ENCODE data around the gene PTDSS2.

Gene PTDSS2

GRCh38 chr11:488579-488978 is 38.5 kb downstream of the PTDSS2 start:
- DNase-seq (ENCODE audit: low read depth in 1 of 2, low spot score in 1 of 2), result no peak

GRCh38 chr11:488992-489391 is 38.9 kb downstream of the PTDSS2 start:
- no peak for DNase-seq (ENCODE audit: low read depth in 1 of 2, low spot score in 1 of 2)

- DNase-seq (ENCODE audit: low read depth in 1 of 2, low spot score in 1 of 2), result no peak
These were observed 39.6 kb downstream of the PTDSS2 start for GRCh38 chr11:489610-490185.

- no peak for DNase-seq (ENCODE audit: low read depth in 1 of 2, low spot score in 1 of 2)
These were observed 40.3 kb downstream of the PTDSS2 start for GRCh38 chr11:490186-490929.

- no peak for DNase-seq (ENCODE audit: low read depth in 1 of 2, low spot score in 1 of 2)
These were observed 40.8 kb downstream of the PTDSS2 start for GRCh38 chr11:490930-491260.

GRCh38 chr11:491358-491757 is 41.3 kb downstream of the PTDSS2 start:
- DNase-seq (ENCODE audit: low read depth in 1 of 2, low spot score in 1 of 2), result no peak

- no peak for DNase-seq (ENCODE audit: low read depth in 1 of 2, low spot score in 1 of 2)
These were observed 42.5 kb downstream of the PTDSS2 start for GRCh38 chr11:492427-493226.

- no peak for DNase-seq (ENCODE audit: low read depth in 1 of 2, low spot score in 1 of 2)
These were observed 44.9 kb downstream of the PTDSS2 start for GRCh38 chr11:494761-495536.

GRCh38 chr11:495537-495931 is 45.5 kb downstream of the PTDSS2 start:
- no peak for DNase-seq (ENCODE audit: low read depth in 1 of 2, low spot score in 1 of 2)

- DNase-seq (ENCODE audit: low read depth in 1 of 2, low spot score in 1 of 2), result no peak
These were observed 46.9 kb downstream of the PTDSS2 start for GRCh38 chr11:496834-497564.

- DNase-seq (ENCODE audit: low read depth in 1 of 2, low spot score in 1 of 2), result no peak
These were observed 47.7 kb downstream of the PTDSS2 start for GRCh38 chr11:497565-498296.

- no peak for DNase-seq (ENCODE audit: low read depth in 1 of 2, low spot score in 1 of 2)
These were observed 48.5 kb downstream of the PTDSS2 start for GRCh38 chr11:498297-499181.

- no peak for DNase-seq (ENCODE audit: low read depth in 1 of 2, low spot score in 1 of 2)
These were observed 49.4 kb downstream of the PTDSS2 start for GRCh38 chr11:499201-500076.

GRCh38 chr11:501001-501682 is 51.1 kb downstream of the PTDSS2 start:
- no peak for DNase-seq (ENCODE audit: low read depth in 1 of 2, low spot score in 1 of 2)

GRCh38 chr11:501683-502287 is 51.7 kb downstream of the PTDSS2 start:
- no peak for DNase-seq (ENCODE audit: low read depth in 1 of 2, low spot score in 1 of 2)

- DNase-seq (ENCODE audit: low read depth in 1 of 2, low spot score in 1 of 2), result no peak
These were observed 52.5 kb downstream of the PTDSS2 start for GRCh38 chr11:502288-503178.
